ENCODE measurements around the gene CBX3.
"Not testable (repeated sequence)": the region's sequence is repeated elsewhere in the genome, so short reads cannot be mapped to it uniquely, and the experiment has no call there.

The CBX3 gene

DNA sequence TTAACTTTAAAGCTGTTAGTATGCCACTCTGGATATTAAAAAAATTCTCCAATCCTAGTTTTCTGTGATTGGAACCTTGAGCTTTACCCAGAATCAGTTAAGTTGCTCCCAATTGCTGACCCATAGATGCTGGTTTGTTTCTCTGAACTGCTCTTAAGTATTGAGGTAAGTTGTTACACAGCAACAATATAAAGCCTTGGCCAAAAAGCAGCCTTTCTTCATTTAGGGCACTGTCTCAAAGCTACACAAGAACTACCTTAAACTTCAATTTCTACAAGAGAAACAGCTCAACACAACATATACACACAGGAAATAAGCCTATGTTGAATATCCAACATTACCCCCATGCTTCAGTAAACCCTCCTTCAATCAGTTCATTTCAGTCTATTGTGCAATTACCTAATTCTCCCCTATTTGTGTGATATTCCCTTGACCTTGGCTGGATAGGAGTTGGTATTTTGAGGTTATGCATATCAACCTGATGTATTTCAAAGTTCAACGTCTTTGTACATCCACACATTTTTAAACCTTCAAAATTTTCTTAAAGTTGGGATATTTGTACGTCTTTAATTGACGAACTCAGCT is 12.5 kb upstream of the CBX3 start:
- DNase-seq = no peak

DNA sequence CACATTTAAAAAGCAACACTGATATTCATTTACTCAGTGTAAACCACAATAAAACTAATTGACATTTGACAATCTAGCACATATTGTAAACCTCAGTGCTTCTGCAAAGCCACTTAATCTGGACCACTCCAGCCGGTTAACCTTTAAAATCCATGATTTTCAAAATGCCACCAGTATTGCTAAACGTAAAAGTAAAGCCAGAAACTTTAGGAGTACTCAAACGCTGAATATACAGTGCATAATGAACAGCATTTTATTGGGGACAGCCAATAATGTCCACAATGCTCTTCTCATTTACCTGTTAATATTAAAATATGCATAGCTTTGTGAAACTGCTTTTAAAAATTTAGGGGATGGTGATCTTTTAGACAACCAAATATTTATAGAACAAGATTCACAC is 11.8 kb upstream of the CBX3 start:
- DNase-seq = no peak

DNA sequence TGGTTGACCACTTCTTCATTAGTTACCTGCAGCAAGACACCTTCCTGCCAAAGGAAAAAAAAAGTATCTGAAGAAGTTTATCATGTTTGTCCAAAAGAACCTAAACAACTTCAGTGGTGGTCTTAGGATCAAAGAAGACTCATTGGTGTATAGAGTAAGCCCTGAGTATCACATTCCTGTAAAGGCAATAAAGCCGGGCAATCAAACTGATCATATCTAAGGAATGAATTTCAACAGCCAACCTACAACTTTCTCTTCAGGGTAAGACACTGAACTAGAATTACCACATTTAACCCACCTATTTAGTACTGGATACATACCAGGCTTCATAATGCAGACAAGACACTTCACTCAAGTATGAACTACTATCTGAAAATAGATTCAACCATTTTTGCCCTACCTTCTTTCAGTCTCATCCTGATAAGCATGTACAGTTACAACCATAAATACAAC is 11.1 kb upstream of the CBX3 start:
- DNase-seq = no peak

DNA sequence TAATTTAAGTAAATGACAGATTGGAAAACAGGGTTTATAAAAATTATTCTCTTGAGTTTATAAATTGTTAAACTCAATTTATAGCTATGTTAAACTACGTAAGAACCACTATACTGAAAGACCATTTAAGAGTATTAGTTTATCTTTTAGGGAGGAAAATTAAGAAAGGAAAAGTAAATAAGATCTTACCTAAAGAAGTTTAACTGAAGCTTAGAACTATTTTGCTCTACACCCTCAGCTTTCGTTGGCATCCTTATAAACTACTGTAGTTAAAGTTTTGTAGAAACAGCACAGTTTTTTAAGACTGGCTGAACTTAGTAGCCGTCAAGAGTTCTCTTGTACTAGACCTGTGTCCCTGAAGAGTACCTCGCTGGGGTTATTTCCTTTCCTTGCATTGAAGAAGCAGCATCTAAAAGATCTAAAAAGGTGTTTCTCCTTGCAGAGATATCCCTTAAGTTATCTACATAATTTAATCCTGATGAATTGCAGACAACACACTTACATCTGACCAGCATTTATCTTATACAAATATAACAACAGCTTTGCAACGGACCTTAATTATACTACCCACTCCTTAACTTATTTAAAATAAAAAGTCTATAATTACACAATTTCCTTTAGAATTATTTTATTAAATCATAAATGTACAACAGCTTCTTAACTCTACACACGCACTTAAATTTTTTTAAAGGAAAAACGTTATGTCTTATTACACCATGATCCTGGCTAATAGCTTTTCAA is 10.1 kb upstream of the CBX3 start:
- no peak for DNase-seq

DNA sequence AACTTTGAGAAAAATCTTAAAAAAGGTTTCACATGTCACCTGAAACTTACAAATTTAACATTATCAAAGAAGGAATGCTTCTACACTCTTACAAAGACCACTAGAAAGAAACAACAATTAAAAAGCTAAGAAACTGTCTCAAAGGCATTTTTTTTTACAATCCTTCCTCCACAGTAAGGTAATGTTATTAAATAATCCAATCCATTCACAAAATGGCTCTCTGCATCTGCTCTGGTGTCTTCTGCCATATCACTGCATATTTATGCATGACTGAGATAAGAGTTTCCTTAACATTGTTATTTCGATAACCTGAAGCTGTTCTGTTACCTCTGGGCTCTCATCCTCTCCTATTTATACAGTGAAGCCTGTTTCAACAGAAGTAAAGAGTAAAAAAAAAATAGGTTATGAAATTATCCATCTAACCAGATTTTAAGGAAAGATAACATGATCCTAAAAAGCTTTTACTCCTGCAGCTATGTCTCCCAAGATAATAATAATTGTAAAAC is 9.5 kb upstream of the CBX3 start:
- no peak for DNase-seq

DNA sequence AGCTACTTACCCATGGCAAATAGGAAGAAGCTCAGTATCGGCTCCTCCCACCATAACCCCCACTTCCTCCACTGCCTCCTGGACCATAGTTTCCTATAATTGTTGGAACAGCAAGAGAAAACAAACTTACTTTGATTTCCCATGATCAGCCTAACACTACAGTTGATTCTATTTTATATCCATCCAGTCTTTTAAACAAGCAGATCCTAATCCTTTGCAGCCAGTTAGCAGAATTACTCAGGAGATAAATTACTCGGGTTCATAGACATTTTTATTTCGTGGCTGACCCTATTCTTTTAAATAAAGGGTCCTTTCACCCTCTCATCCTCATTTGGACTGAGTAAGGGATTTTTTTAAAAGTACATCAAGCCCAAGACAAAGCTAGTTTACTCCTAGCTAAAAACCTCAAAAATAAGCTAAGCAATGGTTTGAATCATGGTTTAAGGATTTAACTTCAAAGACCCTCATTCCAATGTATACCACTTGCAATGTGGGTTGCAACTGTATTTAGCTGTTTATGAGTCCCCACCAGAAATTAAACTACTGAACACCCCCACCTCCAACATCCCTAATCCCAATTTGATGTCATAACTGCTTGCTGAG is 9.0 kb upstream of the CBX3 start:
- DNase-seq = no peak

DNA sequence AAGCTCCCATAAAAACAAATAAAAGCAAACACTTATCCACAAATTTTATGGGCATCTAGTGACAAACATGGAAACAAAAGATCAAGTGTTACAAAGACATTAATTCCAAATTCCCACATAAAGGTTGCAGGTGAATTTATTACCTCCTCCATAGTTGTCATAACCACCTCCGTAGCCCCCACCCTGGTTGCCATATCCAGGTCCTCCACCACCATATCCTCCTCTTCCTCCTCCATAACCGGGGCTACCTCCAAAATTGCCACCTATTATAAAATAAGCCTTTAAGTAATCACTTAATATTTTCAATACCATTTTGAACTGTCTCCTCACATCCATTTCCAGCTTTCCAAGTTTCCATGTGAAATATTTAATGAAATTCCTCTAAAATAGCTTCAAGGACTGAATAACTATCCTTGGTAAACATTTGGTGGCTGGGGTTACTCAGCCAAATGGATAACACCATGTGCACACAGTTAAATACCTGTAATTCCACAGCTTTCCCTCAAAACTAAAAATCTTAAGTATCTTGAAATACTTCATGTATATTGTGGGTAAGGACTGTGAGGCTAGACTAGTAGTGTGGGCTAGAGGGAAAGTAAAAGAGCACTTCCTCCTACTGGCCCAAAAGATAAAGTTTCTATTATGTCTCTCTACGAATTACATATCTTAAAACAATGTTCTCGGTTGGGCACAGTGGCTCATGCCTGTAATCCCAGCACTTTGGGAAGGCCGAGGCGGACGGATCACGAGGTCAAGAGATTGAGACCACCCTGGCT is 7.9 kb upstream of the CBX3 start:
- DNase-seq = no peak

DNA sequence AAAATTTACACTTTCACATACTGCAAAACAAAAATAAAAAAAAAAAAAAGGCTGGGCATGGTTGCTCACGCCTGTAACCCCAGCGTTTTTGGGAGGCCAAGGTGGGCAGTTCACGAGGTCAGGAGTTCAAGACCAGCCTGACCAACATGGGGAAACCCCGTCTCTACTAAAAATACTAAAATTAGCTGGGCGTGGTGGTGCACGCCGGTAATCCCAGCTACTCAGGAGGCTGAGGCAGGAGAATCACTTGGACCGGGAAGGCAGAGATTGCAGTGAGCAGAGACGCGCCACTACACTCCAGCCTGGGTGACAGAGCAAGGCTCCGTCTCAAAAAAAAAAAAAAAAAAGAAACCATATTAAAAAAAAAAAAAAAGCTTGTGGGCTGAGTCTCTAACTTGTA is 6.8 kb upstream of the CBX3 start:
- not testable (repeated sequence) for DNase-seq

DNA sequence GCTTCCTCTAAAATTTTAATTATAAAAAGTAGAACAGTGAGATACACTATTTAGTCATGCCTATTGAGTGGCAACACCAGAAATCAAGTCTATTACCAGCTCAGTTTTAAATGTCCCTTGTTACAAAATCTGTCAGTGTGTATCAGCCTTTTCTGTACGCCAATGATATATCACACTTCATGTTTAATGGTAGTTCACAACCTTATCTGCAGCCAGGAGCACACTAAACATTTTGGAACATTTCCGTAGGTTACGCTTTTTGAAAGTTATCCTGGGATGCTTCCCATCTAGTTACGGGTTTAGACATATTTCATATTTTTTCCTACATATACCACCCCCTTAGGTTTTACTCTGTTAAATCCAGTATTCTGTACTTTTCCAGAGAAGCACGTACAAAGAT is 6.4 kb upstream of the CBX3 start:
- no peak for DNase-seq

DNA sequence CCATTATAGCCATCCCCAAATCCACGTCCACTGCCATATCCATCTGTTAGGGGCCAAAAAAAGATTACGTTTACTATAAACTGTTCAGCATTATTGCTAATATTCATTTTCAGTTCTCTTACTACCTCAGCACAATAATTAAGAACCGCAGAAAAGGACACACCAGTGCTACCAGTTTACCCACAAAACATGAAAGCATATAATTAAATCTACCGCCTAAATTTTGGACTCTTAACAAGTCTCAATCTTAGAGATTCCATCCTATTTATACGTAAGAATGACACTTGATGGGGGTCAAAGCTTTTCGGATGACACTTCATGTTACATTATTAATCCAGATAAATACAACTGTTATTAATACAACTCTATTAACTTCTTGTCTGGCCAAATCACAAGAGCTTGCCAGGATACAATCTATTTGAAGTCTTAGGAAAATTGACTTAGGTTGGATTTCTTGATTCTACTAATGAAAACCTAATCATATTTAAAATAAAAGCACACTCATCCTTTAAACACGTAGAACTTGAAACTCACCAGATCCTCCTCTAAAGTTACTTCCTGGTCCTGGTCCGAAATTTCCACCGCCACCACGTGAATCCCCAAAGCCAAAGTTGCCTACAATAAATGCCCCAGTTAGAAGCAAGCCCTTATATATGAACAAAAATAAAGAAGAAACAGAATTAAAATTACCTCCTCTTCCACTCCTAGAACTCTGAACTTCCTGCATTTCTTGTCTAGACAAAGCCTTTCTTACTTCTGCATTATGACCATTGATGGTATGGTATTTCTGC is 5.5 kb upstream of the CBX3 start:
- DNase-seq = no peak

DNA sequence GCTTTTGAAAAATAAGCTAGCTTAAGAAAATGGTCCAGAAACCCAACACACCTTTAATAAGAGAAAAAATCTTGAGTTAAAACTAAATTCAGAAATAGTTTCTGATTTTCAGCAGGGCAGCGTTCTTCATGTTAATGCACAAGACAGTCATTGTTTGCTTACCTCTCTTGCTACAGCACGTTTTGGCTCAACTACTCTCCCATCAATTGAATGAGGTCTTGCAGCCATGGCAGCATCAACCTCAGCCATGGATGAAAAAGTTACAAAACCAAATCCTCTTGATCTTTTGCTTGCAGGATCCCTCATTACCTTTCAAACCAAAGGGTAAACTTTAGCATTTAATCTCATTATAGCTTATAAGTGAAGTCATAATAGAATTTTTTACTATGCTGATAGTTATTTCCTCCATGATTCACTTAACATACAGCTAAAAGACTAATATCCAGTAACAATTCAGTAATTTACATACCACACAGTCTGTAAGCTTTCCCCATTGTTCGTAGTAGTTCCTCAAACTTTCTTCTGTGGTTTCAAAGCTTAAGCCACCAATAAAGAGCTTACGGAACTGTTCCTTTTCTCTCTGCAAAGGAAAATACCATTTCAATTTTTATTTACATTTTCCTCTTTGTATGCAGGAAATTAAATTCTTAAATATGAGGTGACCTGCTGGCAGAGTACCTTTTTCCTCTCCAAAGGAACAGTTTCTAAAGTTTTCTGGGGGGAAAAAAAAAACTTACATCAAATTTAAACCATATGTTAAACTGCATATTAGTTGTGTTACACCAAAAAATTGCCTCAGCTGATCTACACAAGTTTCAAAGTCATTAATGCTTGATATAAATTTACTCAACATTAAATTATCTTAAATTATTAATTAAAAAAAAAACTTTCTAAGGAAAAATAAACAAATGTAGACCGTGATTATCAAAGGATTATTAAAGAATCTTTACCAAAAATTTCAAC is 4.1 kb upstream of the CBX3 start:
- no peak for DNase-seq

DNA sequence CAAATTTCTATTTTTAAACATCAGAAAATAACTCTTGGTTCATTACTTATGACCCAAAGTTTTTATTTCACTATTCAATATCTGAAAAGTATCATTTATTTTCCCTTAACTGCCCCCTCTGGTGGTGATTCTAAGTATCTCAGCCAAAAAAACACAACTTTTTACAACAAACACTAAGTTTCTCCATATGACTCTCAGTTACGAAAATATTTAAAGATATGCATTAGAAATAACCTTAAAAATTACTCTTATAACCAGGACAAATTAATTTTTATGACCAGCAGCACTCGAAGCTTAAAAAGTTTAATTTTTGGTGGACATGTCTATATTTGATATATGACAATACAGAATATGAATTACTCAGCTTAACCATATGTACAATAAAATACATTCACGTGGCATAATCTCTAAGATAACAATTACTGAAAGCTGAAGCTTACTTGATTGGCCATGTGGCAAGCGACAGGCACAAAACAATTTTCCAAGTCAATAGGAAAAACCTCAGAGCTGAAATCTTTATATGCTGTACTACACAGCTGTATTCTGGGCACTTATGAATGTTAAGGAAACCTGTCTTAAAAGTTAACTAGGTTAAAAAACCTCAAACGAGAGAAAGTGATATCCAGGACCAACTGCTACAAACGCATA is 3.3 kb upstream of the CBX3 start:
- no peak for DNase-seq

DNA sequence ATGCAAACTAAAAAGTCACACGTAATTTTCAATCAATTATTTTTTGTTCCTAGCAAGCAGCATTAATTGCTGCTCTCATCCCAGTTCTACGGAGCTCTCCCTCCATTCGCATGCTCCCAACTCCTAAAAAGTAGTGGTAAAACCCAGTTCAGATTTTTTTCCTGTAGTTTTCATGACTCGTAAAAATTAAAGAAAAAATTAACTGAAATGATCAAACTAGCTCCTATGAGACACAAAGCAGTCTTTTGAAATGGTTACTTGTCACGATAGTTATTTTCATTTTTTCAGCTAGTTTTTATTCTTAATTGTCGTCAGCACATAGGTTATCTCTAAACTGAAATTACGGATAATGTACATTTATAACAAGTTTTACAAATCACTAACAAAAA is 2.8 kb upstream of the CBX3 start:
- no peak for DNase-seq

DNA sequence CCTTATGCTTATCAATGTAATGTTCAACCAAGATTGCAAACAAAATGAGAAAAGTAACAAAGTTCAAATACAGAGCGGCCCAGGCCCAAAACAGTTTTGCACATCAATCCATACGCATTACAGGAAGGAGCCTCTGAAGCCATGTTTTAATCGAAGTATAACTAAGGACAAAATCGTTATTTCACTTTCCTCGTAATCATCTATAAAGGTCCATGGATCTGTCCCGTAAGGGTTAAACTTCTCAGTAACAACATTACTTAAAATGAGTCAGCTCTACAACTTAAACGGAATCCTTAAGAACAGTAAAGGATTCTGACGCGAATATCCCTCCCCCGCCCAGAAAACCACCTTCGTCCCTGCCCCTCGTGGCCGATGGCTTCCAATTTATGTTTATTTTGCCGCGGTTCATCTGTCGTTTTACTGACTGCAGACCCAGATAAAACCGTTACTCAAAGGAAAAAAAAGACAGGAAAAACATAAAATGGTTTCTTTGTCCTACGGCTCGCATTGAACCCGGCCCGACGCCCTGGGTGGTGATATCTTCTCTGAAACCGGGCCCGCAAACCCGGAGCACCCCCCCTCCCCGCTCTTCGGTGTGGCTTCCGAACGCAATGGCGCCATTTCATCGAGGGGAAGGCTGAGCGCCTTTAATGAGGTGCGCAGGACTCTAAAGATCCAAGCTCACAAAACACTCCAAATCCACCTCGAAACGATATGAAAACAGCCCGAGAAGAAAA is 2.1 kb upstream of the CBX3 start:
- peak in 3 of 4 experiments; percentile 48 to 59 (median 58) for DNase-seq

DNA sequence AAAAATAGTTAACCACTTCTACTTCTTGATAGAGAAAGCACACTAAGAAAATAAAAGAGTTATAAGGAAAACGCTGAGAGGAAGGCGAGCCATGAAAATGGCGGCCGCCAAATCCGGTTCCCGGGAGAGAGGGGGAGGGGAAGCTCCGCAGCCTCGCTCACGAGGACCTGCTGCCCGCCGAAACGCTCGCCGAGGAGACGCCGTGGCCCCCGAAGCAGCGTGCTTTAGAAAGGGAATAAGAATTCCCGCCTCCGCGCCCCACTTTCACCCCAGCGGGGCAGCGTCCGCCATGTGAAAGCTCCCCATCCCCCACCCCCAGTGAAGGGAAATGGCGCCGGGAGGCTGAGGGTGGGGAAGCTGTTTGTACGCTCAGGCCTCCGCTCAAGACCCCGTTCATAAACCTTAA is 1.5 kb upstream of the CBX3 start:
- peak; percentile 59 to 78 (median 74) for DNase-seq

DNA sequence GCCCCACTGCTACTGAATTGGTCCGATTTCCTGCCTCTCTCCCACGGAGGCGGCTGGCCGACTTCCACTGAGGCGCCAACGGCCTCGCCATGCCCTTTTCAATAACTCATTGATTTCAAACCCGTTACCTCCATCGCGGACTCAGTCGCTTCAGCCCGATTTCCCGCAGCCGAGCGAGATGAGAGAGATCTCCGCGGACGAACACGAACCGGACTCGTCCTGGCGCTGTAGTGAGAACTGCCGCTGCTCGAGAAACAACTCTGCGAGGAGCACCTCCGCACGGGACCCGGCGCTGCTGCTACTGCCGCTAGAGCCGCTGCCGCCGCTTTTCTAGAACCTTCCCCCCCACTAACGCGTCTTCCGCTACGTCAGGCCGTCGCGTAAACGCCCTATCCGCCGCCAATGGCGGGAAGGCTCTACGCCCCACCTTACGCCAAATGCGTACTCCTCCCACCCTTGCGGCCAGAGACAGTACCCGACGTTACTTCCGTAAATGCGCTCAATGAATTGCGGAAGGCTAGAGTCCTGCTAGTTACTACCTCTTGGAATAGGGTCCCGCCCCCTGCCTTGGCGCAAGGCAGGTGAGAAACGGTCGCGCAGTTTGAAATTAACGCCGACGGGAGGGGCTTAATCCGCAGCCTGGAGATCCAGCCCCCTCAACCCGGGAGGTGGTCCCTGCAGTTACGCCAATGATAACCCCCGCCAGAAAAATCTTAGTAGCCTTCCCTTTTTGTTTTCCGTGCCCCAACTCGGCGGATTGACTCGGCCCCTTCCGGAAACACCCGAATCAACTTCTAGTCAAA is 900 bp upstream of the CBX3 start, which contains the start of gene HNRNPA2B1:
TSS of gene HNRNPA2B1 (minus strand) at position 303 of the 803 bp plus-strand sequence. CDS start at position 134, 169 bp downstream.
- peak; percentile 96 to 98 (median 97) for DNase-seq

DNA sequence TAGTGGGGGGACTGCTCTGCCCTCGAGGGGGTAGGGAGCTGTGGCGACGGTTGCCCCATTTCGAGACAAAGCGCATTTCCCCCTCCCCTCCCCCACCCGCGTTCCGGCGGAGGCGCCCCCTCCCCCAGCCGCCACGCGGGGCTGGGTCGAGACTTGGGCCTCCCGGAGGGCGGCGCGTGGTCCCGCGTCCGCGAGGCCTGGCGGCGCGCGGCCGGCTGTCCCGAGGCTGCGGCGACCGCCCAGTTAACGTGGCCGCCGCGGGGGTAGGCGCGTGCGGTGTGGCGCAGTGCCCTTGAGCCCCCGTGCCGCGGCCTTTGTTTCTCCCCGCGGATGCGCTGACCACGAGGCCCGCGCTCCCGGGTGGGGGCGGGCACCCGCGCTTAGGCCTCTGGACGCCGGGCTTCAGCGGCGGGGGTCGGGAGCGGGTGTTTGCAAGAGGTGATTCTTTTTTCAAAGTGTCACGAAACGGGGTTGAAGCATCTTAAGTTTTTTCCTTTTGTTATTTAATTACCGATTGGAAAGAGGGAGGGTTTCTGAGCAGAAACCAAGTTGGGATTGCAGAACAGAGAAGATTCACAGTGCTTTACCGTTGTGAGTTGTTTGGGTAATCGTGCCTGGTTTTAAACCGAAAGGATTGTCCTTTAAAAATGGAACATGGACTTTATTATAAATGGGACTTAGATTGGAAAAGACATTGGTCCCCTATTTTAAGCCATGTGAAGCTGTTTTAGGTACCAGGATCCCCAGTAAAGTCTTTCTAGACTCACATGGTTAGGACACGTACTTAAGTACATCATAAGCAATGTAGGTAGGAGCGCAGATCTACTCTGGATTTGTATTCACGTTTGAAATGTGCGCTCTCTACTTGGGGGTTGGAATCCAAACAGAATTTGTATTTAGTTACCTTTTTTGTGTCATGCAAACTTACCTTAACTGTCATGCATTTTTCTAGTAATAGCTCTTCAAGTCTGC is 760 bp downstream of the CBX3 start:
- DNase-seq = peak; percentile 43 to 66 (median 56)

DNA sequence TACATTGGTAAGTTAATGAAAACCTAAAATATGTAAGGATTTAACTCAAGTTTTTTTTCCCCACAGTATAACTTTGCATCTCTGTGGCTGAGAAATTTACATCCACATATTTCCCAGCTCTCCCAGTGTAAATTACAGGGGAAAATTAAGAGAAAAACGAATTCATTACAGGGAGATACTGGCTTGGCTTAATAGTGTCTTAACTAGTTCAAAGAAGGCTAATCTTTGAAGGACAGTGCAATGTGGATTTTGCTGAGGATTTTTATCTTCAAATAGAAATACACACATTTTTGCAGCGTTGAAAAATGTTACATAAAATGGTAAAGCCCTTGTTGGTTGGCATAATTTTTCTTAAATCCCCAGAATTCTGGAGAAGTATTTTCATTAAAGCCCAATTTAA is 1.5 kb downstream of the CBX3 start:
- DNase-seq = no peak

Measured in activated naive CD4-positive, alpha-beta T cell (primary cell).